ENCODE measurements around the gene TIAM1. TPM values are rescaled to one million over a fixed set of nuclear protein-coding genes. Genes with fewer than 3 reads are reported as not detected.

TIAM1 gene
- total and polyA plus RNA-seq, 2 experiments from 2014 or later = 9.2 to 9.6 TPM

GRCh38 chr21:31288191-31288590 is 55.9 kb downstream of the TIAM1 start:
- TF ChIP-seq CTCF (IDR thresholded peaks at IDR 0.05; ENCODE audit: low read depth, low read length) = no peak
- no peak overlapping the region for H3K27ac ChIP-seq

GRCh38 chr21:31287201-31287600 is 56.9 kb downstream of the TIAM1 start:
- TF ChIP-seq CTCF (IDR thresholded peaks at IDR 0.05; ENCODE audit: low read depth, low read length) = no peak
- DNase-seq (ENCODE audit: low read depth in 1 of 2, low spot score in 1 of 2) = no peak
- no peaks in the 10 kb centered on the region for H3K9me3 ChIP-seq (ENCODE audit: low read depth)
- no peak overlapping the region for H3K27ac ChIP-seq
- no peak overlapping the region for H3K4me3 ChIP-seq
- no peaks in the 10 kb centered on the region for H3K36me3 ChIP-seq
- peaks cover 11% of the 10 kb centered on the region for H3K4me1 ChIP-seq (ENCODE audit: low read depth)
- no peaks in the 10 kb centered on the region for H3K27me3 ChIP-seq

More at GRCh38 chr21:31288191-31288590, 55.9 kb downstream of the TIAM1 start:
- H3K27me3 ChIP-seq = no peaks in the 10 kb centered on the region
- no peak for DNase-seq (ENCODE audit: low read depth in 1 of 2, low spot score in 1 of 2)
- peaks cover under 1% of the 10 kb centered on the region for H3K4me1 ChIP-seq (ENCODE audit: low read depth)
- no peak overlapping the region for H3K4me3 ChIP-seq
- no peaks in the 10 kb centered on the region for H3K9me3 ChIP-seq (ENCODE audit: low read depth)
- no peaks in the 10 kb centered on the region for H3K36me3 ChIP-seq

- H3K4me3 ChIP-seq = no peak overlapping the region
These were observed 57.4 kb downstream of the TIAM1 start for GRCh38 chr21:31286621-31287020.

GRCh38 chr21:31284797-31285397 is 59.2 kb downstream of the TIAM1 start:
- no peak for TF ChIP-seq CTCF (IDR thresholded peaks at IDR 0.05; ENCODE audit: low read depth, low read length)
- H3K9me3 ChIP-seq (ENCODE audit: low read depth) = no peaks in the 10 kb centered on the region
- peak in 1 of 2 donors; percentile 62 for DNase-seq (ENCODE audit: low read depth in 1 of 2, low spot score in 1 of 2)
- no peaks in the 10 kb centered on the region for H3K27me3 ChIP-seq
- no peaks in the 10 kb centered on the region for H3K36me3 ChIP-seq
- no peak overlapping the region for H3K27ac ChIP-seq
- no peak overlapping the region for H3K4me3 ChIP-seq
- peaks cover 12% of the 10 kb centered on the region for H3K4me1 ChIP-seq (ENCODE audit: low read depth)

More at GRCh38 chr21:31286621-31287020, 57.4 kb downstream of the TIAM1 start:
- Histone ChIP-seq H3K9me3 (ENCODE audit: low read depth) (no peaks in the 10 kb centered on the region), H3K36me3 (no peaks in the 10 kb centered on the region), H3K4me1 (ENCODE audit: low read depth) (peaks cover 12% of the 10 kb centered on the region), H3K27me3 (no peaks in the 10 kb centered on the region), H3K27ac (no peak overlapping the region)
- no peak for TF ChIP-seq CTCF (IDR thresholded peaks at IDR 0.05; ENCODE audit: low read depth, low read length)
- no peak for DNase-seq (ENCODE audit: low read depth in 1 of 2, low spot score in 1 of 2)

- Histone ChIP-seq H3K36me3 (no peaks in the 10 kb centered on the region), H3K4me1 (ENCODE audit: low read depth) (peaks cover 12% of the 10 kb centered on the region), H3K9me3 (ENCODE audit: low read depth) (no peaks in the 10 kb centered on the region), H3K4me3 (no peak overlapping the region), H3K27me3 (no peaks in the 10 kb centered on the region), H3K27ac (no peak overlapping the region)
- no peak for TF ChIP-seq CTCF (IDR thresholded peaks at IDR 0.05; ENCODE audit: low read depth, low read length)
- no peak for DNase-seq (ENCODE audit: low read depth in 1 of 2, low spot score in 1 of 2)
These were observed 61.0 kb downstream of the TIAM1 start for GRCh38 chr21:31283025-31283424.

All from cardiac muscle cell (in vitro differentiated cells and primary cell).